ENCODE results near the gene XIAP.

DNA sequence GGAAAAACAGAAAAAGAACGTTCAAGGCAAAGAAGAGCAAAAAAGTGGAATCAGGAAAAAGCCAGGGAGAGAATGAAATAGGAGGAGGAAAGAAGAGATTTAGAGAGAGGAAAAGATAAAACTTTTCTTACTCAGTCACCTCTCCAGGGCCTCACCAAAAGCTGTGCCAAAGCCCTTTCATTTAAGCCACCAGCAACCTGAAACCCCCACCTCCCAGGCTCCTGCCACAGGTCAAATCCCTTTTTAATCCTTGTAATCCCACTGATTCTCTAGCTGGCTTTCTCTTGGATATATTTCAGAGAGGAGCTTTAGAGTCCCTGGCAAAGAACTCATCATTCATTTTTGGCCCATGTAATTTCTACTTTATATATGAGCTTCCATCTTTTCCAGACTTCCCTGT lies 25.7 kb upstream of the XIAP start:
- no peak for TF ChIP-seq CTCF (conservative IDR thresholded peaks at IDR 0.05; ENCODE audit: low read length)
- no peak for TF ChIP-seq EZH2phosphoT487 (IDR thresholded peaks at IDR 0.05; ENCODE audit: borderline replicate concordance)

Data from Loucy (cell line).